Measurements from ENCODE around the gene MEP1B.
"Not testable (repeated sequence)": the region's sequence is repeated elsewhere in the genome, so short reads cannot be mapped to it uniquely, and the experiment has no call there.

MEP1B gene

DNA sequence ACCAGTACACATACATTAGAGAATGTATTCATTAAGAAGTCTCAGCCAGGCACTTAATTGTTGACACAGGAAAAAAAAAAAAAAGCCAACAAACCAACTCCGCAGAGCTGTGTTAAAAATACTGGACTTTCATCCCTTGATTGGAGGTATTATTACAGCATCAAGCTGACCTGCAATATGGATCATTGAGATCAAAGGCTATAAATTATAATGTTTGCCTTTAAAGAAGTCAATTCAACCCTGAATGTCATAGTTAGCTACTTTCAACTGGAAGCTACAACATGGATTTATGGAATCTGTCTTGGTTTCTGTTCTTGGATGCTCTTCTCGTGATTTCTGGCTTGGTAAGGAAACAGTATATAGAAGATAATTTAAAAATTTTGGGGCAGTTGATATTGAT lies at the start of gene MEP1B:
MEP1B (plus strand) TSS at position 250 of the 400 bp plus-strand sequence; CDS start at position 282, 32 bp downstream.
- no peak for DNase-seq

GRCh38 chr18:32148185-32148870 lies 41.5 kb upstream of the MEP1B start:
- DNase-seq, result no peak

GRCh38 chr18:32152705-32153448 lies 37.0 kb upstream of the MEP1B start:
- no peak for DNase-seq

DNA sequence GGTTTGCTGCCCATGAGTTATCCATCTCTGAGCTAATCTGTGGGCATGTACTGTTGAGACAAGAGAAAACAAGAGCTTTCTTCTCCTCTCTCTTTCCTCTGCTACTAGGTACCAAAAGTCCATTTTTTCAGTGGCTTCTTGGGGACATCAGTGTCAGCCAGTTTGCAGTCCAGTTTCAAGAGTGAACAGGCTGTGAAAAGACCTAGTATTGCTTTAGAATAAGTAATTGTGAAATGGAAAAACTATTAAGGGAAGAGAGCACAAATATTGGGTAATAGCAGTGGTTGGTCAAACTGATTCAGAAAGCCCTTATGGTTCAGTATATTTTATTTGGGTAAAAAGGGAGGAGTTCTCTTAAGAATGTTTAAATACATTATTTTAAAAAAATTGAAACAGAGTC lies 33.0 kb upstream of the MEP1B start:
- DNase-seq, result no peak

- no peak for DNase-seq
Observed at GRCh38 chr18:32157580-32157979, 32.3 kb upstream of the MEP1B start.

GRCh38 chr18:32158108-32158624 lies 31.7 kb upstream of the MEP1B start:
- peak in 55 of 56 donors; percentile 1 to 91 (median 62) for DNase-seq

- not testable (repeated sequence) for DNase-seq
Observed at GRCh38 chr18:32158631-32159030, 31.2 kb upstream of the MEP1B start.

- DNase-seq, result no peak
Observed at GRCh38 chr18:32160547-32160946, 29.3 kb upstream of the MEP1B start.

DNA sequence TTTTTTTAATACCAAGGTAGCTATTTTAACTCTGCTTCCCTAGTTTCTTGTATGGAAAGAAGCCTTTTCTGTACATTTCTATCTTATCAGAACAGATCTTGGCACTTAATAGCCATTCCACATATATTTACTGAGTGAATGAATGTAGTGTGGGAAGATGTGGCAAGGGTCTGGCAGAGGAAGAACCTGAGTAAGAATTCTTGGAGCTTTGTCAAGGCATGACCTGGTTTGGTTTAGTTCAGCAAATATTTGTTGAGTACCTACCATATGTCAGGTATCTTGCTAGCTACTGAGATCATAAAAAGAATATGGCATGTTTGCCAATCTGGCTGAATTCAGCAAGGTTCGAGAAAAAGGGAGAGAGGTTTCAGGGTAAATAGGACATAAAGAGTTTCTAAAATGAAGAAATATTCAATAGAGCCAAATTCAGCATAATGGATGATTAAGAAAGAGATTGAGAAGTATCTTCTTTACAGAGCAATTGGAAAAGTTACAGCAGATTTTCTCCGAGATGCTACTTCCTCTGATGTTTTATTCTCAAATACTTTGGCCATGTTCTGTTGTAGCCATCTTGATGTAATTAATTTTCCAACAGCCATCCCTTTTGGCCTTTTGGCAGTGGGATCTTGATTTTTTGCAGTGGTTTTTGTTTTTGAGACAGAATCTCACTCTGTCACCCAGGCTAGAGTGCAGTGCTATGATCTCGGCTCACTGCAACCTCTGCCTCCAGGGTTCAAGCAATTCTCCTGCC lies 21.7 kb upstream of the MEP1B start:
- no peak for DNase-seq

- no peak for DNase-seq
Observed at GRCh38 chr18:32173654-32174053, 16.2 kb upstream of the MEP1B start.

- no peak for DNase-seq
Observed at GRCh38 chr18:32174719-32175118, 15.1 kb upstream of the MEP1B start.

DNA sequence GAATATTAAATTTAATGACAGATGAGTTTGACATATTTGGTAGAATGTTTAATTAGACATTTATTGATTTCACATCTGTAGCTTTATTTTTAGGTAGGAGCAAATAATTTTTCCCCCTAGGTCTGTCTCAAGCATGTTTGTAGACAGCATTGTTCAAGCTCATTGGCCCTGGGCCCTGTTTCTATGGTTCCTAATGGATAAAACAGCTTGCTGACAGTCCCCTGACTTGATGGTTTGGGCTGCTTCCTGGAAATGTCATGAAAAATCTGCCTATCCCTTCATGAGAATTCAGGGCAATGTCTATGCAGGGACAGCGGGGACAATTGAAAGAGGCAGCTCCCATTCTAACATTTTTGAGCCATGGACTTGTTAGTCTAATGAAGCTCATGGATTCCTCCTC lies 14.6 kb upstream of the MEP1B start:
- DNase-seq, result peak in 19 of 56 donors; percentile 1 to 25 (median 7)

DNA sequence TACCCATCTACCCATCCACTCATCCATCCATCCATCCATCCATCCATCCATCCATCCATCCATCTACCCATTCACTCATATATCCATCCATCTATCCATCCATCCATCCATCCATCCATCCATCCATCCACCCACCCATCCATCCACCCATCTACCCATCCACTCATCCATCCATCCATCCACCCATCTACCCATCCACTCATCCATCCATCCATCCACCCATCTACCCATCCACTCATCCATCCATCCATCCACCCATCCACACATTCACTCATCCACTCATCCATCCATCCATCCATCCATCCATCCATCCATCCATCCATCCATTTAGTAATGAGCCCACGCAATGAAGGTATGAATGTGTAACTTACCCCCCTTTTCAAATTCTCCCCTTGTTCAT lies 13.1 kb upstream of the MEP1B start:
- not testable (repeated sequence) for DNase-seq

GRCh38 chr18:32177530-32177929 lies 12.3 kb upstream of the MEP1B start:
- DNase-seq, result no peak

GRCh38 chr18:32183503-32183902 lies 6.3 kb upstream of the MEP1B start:
- DNase-seq, result no peak

DNA sequence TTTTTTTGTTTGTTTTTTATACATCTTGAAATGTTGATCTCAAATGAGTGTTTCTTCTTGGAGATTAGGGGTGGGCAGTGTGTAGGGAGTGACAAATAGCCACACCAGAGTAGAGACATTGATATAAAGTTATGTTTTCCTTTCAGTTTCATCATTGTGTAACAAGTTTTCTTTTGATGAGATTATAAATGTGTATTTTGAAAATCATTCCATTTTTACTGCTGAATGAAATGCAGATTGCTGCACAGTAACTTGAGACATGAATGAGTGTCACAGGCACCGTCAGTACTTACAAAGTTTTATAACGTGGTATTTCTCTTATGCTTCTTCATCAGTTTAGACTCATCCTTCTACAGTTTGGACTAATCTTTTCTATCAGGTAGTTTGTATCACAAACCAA lies 370 bp downstream of the MEP1B start:
- no peak for DNase-seq

DNA sequence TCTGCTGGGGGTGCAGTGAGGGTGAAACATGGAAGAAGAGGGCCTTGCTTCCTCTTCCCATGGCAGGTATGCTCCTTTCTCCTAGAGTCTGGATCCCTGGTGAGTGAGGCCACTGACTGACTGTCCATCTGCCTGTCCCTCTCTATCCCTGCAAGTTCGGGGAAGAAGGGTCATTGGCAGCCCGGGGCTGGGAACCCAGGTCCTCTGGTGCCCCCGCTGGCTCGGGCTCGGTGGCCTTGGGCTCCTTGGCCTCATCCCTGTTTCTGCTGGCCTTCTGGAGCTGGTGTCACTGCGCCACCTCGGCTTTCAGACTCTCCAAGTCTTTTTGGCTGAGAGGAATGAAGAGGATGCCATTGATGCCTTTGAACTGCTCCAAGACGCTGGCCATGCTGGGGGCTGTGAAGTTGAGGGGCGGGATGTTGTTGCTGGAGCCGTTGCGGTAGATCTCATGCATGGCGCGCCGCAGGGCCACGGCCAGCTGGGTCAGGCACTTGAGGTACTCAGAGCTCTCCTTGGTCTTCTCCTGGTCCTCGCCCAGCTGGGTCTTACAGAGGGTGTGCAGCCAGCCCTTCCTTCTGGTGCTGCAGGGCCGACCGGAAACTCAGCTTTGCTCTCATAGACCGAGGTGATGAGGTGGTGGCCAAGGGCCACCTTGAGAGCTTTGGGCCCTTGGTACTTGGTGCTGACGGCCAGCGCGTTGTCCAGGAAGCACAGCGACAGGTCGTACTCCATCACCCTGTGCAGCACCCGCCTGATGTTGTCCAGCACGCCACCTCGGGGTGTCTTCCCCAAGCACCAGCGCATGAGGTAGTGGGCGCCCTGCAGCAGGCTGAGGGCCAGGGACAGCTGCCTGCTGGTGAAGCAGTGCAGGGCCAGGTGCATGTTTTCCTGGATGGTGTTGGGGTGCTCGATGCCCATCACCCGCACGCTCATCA lies 6.3 kb downstream of the MEP1B start:
- DNase-seq, result no peak

DNA sequence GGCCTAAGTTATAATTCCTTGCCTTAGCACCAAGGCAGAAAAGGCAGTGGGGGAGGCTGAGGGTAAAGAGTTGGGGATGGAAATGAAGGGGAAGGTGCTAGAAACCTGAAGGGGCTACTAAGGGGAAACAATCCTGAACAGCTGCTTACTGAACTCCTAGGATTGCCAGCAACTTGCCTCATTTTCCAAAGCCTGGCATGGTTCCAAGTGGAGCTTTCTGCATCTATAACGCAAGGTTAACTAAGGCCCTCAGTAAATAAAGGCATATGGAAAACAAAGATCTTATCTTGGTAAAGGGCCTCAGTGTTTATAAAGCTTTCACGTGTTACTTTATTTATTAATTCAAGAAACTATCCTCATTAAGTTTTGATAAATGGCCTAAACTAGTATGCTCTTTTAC lies 10.9 kb downstream of the MEP1B start:
- no peak for DNase-seq

DNA sequence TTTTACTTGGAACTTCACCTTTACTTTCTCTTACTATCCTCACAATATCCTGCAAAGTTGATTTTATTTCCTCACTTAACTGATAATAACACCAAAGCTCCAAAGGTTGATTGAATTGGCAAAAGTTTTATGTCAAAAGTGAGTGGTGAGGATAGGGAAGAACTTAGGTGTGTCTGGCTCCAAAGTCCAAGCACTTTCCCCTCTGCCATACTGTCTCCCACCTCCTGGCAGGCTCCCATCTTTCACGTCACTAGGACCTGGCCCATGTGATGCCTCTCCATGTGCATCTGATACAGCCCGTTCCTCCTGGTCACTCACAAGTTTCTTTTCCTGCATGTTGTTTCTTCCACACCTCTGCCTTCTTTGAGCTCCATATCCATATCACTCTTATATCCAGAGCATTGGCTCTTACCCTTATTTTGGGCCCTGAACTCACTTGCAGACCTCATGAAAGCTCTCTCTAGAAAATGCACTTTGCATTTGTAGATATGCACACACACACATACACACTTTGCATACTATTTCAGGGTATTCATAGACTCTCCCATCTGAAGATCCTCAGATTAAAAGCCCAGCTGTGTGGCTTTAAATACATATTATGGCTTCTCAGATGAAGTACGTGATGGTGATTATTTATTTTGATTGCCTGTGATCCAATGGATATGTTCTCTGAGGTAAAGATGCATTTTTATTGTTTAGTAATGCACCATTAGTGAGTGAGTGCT lies 12.3 kb downstream of the MEP1B start:
- DNase-seq, result no peak

- DNase-seq, result no peak
Observed at GRCh38 chr18:32208023-32208422, 18.2 kb downstream of the MEP1B start.

All from amygdala (tissue), 56 donors.